Measurements from ENCODE around the gene AP3D1. TPM values are rescaled to one million over a fixed set of nuclear protein-coding genes. Genes with fewer than 3 reads are reported as not detected.

AP3D1 gene
- total RNA-seq, 1 donor from 2014 or later: 109 TPM

DNA sequence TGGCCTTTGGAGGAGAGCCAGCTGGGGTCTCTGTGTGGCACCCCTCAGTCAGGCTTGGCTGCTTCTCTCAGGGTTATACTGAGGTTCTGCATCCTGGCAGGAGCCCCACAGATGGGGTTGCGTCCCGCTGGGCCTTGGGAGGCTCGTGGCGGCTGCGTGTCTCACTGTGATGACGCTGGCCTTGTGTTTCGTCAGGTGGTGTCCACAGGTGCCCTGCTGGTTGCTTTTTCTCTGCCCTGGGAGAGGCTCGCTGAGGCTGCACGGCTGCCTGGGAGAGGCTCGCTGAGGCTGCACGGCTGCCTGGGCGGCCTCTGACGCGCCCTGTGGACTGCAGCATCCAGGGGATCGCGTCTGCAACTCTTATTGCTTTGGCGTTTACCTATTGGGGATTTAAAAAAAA, 27.7 kb upstream of the AP3D1 start:
- ATAC-seq (ENCODE audit: low read depth): no peak
- H3K36me3 Mint-ChIP-seq (ENCODE audit: low read depth): peaks cover 36% of the 10 kb centered on the region

DNA sequence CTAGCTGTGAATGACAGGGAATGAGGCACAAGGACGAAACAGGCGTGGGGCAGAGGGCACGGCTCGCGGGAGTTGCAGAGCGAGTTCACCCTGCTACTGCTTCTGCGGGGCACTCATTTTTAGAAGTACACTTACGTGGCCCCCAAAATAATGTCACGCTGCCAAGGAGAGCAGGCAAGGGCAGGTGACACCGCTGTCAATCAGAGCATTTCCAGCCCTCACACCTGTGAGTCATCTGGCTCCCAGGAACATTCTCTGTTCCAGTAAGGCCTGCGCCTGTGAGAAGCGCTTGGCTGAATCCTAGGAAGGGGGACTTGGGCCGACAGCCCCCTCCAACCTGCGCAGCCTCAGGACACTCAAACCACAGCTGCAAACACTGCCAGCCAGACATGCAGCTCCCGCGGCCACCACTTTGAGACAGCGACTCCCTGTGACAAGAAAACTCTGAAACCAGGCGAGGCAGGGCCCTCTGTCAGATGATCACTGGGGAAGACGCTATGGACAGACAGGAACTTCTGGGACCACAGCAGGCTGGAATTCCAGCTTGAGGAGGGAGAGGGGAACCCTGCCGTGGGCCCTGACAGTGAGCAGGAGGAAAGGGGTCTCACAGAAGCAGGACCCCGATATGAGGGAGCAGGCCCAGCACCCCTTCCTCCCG, 25.1 kb upstream of the AP3D1 start:
- ATAC-seq (ENCODE audit: low read depth): no peak

More for the DNA sequence above, 27.7 kb upstream of the AP3D1 start:
- DNase-seq: no peak
- Mint-ChIP-seq H3K4me1 (peaks cover 31% of the 10 kb centered on the region), H3K9me3 (no peaks in the 10 kb centered on the region), H3K4me3 (no peak overlapping the region), H3K27ac (no peak overlapping the region), H3K27me3 (no peaks in the 10 kb centered on the region)
- ChIA-PET POLR2A (interaction anchor here (0.7 kb wide), 1 partner anchor 92 kb away, joined by 3 read pairs; no protein-coding TSS in a partner anchor), CTCF (no interaction called here)
- TF ChIP-seq, protein P1, sequence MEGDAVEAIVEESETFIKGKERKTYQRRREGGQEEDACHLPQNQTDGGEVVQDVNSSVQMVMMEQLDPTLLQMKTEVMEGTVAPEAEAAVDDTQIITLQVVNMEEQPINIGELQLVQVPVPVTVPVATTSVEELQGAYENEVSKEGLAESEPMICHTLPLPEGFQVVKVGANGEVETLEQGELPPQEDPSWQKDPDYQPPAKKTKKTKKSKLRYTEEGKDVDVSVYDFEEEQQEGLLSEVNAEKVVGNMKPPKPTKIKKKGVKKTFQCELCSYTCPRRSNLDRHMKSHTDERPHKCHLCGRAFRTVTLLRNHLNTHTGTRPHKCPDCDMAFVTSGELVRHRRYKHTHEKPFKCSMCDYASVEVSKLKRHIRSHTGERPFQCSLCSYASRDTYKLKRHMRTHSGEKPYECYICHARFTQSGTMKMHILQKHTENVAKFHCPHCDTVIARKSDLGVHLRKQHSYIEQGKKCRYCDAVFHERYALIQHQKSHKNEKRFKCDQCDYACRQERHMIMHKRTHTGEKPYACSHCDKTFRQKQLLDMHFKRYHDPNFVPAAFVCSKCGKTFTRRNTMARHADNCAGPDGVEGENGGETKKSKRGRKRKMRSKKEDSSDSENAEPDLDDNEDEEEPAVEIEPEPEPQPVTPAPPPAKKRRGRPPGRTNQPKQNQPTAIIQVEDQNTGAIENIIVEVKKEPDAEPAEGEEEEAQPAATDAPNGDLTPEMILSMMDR (IDR thresholded peaks at IDR 0.05): no peak
- intact Hi-C loops (cut with micrococcal nuclease): no loop called here

DNA sequence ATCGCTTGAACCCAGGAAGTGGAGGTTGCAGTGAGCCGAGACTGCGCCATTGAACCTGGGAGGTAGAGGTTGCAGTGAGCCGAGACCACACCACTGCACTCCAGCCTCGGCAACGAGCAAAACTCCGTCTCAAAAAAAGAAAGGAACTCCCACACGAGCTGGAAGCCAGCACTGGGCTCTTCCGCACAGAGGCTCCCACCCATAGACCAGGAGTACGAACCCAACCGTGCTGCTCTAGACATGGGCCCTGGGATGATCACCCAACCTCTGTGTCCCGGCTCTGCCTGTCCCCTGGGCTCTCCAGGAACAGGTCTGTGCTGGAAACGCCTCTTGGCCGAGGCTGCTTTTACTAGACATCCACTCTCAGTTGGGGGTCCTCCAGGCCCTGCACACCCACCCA, 24.4 kb upstream of the AP3D1 start:
- no peak for DNase-seq
- CTCF ChIA-PET: no interaction called here
- Mint-ChIP-seq H3K27ac (no peak overlapping the region), H3K36me3 (ENCODE audit: low read depth) (peaks cover 23% of the 10 kb centered on the region), H3K4me1 (peaks cover 42% of the 10 kb centered on the region), H3K4me3 (no peak overlapping the region), H3K9me3 (no peaks in the 10 kb centered on the region), H3K27me3 (no peaks in the 10 kb centered on the region)
- POLR2A ChIA-PET: interaction anchor here (0.6 kb wide), 1 partner anchor 534 kb away, joined by 9 read pairs; no protein-coding TSS in a partner anchor
- TF ChIP-seq, protein P1 (IDR thresholded peaks at IDR 0.05): no peak
- intact Hi-C loops (cut with micrococcal nuclease): no loop called here
- ATAC-seq (ENCODE audit: low read depth): no peak

More for the DNA sequence above, 25.1 kb upstream of the AP3D1 start:
- DNase-seq: no peak
- POLR2A ChIA-PET: interaction anchor here (0.7 to 1.0 kb wide), 2 partner anchors 11 to 307 kb away, joined by 3 to 7 read pairs; no protein-coding TSS in a partner anchor
- Mint-ChIP-seq H3K36me3 (ENCODE audit: low read depth) (peaks cover 29% of the 10 kb centered on the region), H3K27me3 (no peaks in the 10 kb centered on the region), H3K27ac (no peak overlapping the region), H3K4me3 (no peak overlapping the region), H3K4me1 (peaks cover 35% of the 10 kb centered on the region), H3K9me3 (no peaks in the 10 kb centered on the region)
- intact Hi-C loops (cut with micrococcal nuclease): no loop called here
- CTCF ChIA-PET: no interaction called here
- TF ChIP-seq, protein P1 (IDR thresholded peaks at IDR 0.05): no peak

DNA sequence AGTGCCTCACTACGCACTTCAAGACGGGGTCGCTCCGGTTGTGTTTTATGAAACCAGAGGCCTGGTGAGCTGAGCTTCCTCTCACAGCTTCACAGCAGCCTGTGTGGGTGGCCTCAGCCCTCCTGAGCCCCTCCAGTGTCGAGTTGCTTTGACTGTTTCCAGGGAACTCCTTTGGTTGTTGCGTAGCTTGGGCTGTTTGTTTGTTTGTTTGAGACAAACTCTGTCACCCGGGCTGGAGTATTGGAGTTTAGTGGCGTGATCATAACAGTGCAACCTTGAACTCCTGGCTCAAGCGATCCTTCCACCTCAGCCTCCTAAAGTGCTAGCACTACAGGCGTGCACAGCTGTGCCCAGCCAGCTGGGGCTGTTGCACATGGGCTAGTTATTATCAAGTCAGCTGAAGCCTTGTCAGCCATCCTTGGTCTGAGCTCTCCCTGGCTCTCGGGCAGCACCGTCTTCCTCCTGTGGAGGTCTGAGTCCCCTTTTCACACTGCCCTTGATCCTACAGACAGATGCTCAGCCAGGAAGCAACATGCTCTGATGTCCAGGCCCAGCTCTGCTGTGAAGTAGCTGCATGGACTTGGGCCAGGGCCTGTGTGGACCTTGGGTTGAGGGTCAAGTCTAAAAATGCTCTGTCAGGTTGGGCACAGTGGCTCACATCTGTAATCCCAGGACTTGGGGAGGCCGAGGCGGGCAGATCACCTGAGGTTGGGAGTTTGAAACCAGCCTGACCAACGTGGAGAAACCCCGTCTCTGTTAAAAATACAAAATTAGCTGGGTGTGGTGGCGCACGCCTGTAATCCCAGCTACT, 22.6 kb upstream of the AP3D1 start:
- DNase-seq (no peak), ATAC-seq (ENCODE audit: low read depth) (no peak)
- Mint-ChIP-seq H3K4me1 (peaks cover 58% of the 10 kb centered on the region), H3K27me3 (no peaks in the 10 kb centered on the region), H3K9me3 (no peaks in the 10 kb centered on the region), H3K4me3 (no peak overlapping the region), H3K27ac (no peak overlapping the region), H3K36me3 (ENCODE audit: low read depth) (peaks cover 18% of the 10 kb centered on the region)
- ChIA-PET POLR2A (interaction anchor here (0.6 to 1.9 kb wide), 5 partner anchors 13 to 141 kb away, joined by 3 to 10 read pairs (median 5); partner anchors contain the start of gene PLEKHJ1), CTCF (no interaction called here)
- TF ChIP-seq, protein P1 (IDR thresholded peaks at IDR 0.05): no peak
- intact Hi-C loops (cut with micrococcal nuclease): loop anchor here (5.0 kb wide), 1 partner anchor 283 kb away; the partner anchor contains the start of gene LMNB2

DNA sequence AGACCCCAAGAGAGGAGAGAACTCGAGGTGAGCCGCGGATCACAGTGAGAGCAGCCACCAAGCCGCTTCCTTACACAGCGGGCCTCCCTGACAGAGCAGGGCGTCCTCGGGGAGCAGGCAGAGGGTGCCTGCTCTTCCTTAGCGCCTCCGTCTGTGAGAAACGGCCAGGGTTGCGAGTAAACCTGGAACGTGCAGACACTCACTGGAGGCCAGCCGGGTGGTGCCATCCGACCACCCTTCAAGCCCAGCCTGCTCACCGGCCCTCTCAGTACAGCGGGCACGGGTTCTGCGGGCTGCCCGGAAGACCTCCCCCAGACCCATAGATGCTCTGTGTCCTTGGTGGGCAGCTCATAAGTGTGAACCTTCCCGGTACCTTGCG, 22.0 kb upstream of the AP3D1 start:
- H3K27ac Mint-ChIP-seq: no peak overlapping the region
- ATAC-seq (ENCODE audit: low read depth): no peak
- H3K36me3 Mint-ChIP-seq (ENCODE audit: low read depth): peaks cover 18% of the 10 kb centered on the region
- TF ChIP-seq, protein P1 (IDR thresholded peaks at IDR 0.05): no peak
- DNase-seq: no peak
- H3K4me3 Mint-ChIP-seq: no peak overlapping the region
- H3K27me3 Mint-ChIP-seq: no peaks in the 10 kb centered on the region
- CTCF ChIA-PET: no interaction called here
- peaks cover 64% of the 10 kb centered on the region for H3K4me1 Mint-ChIP-seq
- POLR2A ChIA-PET: interaction anchor here (0.8 to 1.9 kb wide), 4 partner anchors 14 to 142 kb away, joined by 3 to 10 read pairs (median 4); partner anchors contain the start of gene PLEKHJ1
- intact Hi-C loops (cut with micrococcal nuclease): loop anchor here (5.0 kb wide), 1 partner anchor 284 kb away; the partner anchor contains the start of gene LMNB2
- no peaks in the 10 kb centered on the region for H3K9me3 Mint-ChIP-seq
